Measurements from ENCODE around the gene CHCHD3.
"Not testable (repeated sequence)": the region's sequence is repeated elsewhere in the genome, so short reads cannot be mapped to it uniquely, and the experiment has no call there.

Gene CHCHD3

GRCh38 chr7:132998763-132999162 is 83.1 kb downstream of the CHCHD3 start:
- DNase-seq = no peak

DNA sequence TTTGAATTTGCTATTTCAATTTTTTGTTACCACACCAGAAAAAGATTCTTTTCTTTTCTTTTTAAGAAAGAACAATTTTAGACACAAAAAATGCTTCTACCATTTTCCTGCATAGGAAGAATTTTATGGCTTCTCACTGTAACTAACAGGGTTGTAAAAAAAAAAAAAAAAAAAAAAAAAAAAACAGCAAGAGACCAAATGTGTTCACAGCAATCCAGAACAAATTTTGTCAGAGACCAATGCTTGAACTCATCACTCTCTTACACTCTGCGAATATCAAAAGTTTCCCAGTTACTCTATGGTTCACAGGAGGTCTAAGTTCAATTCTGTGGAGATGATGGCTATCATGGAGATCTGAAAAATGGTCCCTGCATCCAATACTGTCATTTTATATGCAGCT is 84.4 kb downstream of the CHCHD3 start:
- no peak for DNase-seq

GRCh38 chr7:132996581-132997242 is 85.2 kb downstream of the CHCHD3 start:
- DNase-seq = no peak

GRCh38 chr7:132993377-132994013 is 88.4 kb downstream of the CHCHD3 start:
- no peak for DNase-seq

DNA sequence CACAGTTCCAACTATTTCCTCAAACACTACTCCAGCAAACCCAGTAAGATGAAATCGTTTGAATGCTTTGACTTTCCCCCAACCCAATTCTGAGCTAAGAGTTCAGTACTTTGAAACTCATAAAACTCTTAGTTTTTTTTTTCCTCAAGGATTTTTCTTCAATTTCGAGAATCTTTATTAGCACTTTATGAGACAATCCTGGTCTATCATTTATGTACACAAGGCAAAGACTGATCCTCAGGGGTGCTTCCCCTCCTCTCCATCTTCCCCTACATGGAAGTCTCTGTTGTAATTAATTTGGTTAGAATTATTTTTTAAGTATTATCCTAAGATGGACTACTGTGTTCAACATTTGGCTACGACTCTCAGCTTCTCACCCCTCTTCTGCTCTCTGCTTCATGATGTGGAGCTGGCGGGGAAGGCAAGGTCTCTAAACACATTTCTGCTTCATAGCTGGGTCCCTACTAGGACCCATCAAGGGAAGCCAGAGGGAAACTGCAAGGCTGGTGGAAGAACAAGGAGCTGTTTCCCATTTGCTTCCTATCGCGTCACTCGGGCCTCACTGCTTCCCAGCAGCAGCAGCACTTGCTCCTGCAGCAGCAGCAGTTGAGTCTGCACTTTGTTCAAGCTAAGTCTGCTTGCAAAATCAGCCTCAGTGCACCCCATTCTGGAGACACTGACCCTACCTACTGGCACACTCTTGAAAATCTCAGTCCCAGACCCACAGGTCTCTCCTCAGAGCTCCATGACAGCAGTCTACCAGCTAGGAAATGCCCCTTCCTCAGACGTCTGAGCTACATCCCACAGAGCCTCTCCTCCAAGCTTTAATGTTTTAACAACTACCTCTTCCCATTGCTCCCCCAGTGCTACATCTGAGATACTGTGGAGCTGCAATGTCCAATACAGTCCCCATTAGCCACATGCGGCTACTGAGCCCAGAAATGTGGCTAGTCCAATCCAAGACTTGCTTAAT is 90.0 kb downstream of the CHCHD3 start:
- DNase-seq = no peak

- DNase-seq = no peak
These were observed 93.8 kb downstream of the CHCHD3 start for GRCh38 chr7:132988117-132988516.

- no peak for DNase-seq
These were observed 101.5 kb downstream of the CHCHD3 start for GRCh38 chr7:132980402-132980801.

DNA sequence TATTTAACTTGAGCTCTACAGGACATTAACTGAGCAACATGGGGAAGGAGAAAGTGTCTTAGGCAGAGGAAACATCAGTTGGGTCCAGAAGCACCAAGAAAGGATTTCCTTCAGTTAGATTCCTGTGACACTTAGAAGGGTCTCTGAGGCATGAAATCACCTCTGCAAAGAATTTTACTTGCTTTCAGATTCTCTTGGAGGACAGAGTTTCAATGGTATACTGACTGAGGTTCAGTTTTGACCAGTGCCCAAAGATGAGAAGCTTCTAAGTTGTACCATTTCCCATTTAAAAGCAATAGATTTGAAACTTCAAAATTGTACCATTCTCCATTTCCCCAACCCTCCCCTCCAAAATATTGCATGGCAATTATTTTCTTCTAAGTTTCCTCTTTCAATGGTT is 102.4 kb downstream of the CHCHD3 start:
- DNase-seq = no peak

GRCh38 chr7:132977234-132977633 is 104.7 kb downstream of the CHCHD3 start:
- no peak for DNase-seq

DNA sequence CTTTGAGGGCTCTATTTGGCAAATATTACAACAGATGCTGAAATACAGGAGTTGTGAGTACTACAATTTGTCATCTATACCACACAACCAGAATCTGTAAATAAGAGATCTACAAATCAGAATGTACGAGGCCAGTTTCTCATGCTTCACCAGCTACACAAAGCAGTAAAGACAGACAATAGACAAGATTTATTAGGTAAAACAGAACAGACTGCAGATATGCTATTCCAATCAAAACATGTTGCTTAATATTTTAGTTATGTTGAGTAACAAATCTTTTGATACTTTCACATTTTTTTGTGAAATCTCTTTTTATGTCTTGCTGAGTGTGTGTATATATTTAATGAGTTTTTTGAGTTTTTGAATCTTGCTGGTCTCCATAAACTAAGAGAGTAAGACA is 109.1 kb downstream of the CHCHD3 start:
- DNase-seq = no peak

GRCh38 chr7:132970257-132970656 is 111.6 kb downstream of the CHCHD3 start:
- no peak for DNase-seq

DNA sequence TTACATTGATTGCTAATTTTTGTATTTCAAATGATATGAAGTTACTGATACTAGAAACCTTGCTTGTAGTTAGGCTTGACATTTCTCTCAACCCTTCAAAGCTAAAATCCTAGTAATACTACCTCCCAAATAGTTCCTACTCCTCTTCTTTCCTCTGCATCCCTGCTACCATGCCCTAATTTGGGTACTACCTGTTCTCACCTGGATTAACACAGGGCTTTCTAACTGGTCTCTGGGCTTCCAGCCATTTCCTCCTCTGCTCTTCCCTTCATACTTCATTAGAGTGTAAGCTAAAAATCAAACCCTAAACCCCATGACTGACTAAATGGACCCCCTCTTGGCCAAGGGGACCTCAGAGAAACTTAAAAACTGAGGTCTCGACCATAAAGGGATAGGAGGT is 112.4 kb downstream of the CHCHD3 start:
- DNase-seq = no peak

- DNase-seq = not testable (repeated sequence)
These were observed 114.4 kb downstream of the CHCHD3 start for GRCh38 chr7:132967470-132967848.

DNA sequence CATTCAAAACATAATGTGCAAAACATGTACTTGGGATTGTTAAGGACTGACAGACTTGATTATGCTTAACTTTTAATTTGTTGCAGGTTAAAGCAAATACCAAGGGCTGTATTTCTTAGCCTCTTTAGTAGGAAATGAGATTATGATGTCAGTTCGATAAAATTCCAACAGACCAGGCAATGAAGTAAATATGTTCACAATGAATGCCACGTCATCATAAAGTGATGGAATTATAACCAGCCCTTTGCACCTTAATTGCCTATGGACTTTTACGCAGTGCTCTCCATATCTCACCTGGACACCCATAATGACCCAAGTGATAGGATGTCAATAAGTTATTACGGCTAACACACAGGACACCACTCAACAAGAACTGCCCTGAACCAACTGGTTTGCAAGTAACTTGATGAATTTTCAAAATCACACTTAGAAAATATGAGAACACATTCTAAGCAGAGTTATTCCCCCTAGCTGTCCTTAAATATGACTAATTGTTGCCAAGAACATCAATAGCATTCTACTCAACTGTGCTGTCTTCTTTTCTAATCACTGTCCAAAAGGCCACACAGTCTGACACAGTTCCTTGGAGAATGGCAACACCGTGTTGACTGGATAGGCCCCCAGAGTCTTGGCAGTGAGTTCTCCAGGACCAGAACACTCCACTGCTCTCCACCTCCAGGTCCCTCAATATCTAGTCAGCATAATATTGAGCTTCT is 115.0 kb downstream of the CHCHD3 start:
- no peak for DNase-seq

DNA sequence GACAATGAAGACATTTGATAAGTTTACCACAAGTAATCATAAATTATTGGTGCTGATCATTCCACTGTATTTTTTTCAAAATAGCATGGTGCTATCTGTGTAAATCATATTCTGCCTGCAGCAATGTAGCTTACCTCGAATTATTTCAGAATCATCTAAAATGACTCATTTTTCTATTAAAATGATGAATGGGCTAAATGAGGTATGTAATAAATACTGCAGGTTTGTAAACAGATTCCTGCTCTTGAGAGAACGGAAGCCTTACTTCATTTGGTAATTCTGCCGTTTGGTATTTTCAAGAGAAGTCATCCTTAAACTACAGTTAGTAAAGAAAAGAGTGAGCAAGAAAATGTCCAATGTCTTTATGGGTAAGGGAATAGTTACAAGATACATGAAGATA is 115.9 kb downstream of the CHCHD3 start:
- DNase-seq = no peak

DNA sequence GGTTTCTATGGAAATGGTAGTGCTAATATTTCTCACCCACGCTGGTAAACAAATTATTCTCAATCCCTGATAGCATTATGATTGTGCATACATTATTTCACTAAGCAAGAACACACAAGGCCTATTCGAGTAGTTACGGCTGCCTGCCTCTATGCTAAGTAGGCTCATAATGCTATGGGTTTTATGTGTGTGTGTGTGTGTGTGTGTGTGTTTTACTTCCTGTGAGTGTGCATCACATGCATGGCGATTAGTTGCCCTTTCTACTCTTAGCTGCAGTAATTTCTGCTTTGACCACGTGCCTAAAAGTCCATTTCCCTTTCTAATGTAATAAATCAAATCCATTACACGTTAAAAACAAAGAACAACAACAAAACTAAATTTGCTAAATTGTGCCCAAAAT is 117.0 kb downstream of the CHCHD3 start:
- DNase-seq = no peak

GRCh38 chr7:132959891-132960290 is 122.0 kb downstream of the CHCHD3 start:
- no peak for DNase-seq

DNA sequence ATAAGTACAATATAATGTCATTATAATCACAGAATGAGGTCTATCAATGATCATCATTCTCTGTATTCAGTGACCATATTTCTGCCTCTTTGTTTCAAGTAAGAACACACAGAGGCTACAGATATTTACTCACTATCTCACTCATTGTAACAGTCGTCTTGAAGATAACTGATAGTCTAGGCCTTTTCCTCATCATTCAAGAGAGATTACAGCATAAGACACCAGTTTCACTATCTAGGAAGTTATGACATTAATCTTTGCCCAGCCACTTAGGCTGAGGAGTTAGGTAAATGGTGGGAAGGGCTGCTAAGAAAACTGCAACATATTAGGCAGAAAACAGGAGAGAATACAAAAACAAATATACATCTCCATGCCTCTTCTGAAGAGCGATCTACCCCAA is 125.3 kb downstream of the CHCHD3 start:
- no peak for DNase-seq

- DNase-seq = no peak
These were observed 128.4 kb downstream of the CHCHD3 start for GRCh38 chr7:132953468-132953867.

- DNase-seq = no peak
These were observed 131.2 kb downstream of the CHCHD3 start for GRCh38 chr7:132950725-132951124.

GRCh38 chr7:132947011-132947410 is 134.9 kb downstream of the CHCHD3 start:
- no peak for DNase-seq

GRCh38 chr7:132944774-132945173 is 137.1 kb downstream of the CHCHD3 start:
- no peak for DNase-seq

DNA sequence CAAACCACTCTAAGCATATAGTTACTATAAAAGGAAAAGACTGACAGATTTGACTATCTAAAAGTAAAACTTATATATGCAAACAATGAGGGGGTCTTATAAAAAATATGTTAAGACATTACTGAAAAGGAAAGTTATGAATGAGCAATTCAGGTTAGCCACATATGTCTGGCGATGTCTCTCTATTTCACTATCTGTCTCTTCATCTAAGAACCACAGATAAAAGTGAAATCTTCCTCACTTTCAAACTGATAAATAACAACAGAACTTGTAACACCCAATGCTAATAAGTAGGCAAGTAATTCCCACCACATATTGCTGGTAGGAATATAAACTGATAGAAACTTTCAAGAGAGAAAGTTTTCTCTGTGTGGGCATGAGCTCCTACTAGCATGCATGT is 138.2 kb downstream of the CHCHD3 start:
- DNase-seq = no peak
